Midbrain (tissue), 1 donor: ENCODE data around the gene ZSCAN26.

ENCODE experiments used
- DNase-seq: peaks from one replicate; lab custom pipeline; 2025; lab: John Stamatoyannopoulos, UW

ZSCAN26 gene

DNA sequence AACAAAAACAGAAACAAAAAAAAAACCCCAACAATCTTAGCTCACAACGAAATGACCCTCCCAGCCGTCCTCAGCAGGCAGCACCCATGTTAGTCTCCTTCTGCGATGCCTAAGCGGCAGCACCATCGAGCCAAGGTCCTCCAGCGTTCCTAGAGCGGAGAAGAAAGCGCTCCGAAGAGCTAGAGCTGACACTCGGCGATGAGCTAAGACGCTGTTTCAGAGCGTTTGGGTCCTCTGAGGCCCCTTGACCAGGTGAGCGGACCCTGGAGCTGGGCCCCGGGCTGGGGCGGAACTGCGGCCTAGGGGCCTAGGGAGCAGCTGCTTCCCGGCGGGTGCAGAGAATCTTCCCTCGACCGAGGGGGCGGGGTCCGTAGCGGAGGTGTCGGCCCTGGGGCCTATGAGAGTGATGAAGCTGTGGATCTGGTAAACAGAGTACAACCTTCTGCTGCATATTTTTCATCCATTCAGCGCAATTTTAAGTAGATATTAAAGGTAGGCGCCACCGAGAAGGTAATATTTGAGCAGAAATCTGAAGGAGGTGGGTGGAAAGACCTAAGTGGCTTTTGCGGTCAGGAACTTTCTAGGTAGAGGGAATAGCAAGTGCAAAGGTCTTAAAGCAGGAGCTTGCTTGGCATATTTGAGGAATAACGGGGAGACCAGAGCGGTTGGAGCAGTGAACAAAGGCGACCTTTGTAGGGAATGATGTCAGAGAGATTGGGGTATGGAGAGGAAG, at the start of gene ZSCAN26:
TSS of gene ZSCAN26 (plus strand) at position 182 of the 733 bp plus-strand sequence. CDS start 4,777 bp downstream, outside the sequence.
- peak; percentile 87 for DNase-seq

DNA sequence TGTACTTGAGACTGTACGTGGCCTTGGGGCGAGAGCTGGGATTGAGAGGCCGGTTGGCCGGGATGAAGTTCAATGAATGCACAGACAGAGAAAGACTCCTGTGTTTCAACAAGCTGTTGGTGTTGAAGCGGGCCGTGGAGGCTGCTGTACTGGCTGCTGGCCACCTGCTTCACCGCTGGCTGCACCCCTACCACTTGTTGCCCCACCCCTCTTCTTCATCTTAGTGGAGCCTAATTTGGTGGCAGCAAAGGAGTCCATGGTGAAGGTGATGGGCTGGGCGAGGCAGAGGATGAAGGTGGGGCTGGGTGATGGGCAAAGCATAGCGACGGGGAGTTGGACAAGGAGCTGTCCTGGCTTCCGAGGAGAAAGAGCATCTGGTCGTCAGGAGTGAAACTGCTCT, 49.1 kb upstream of the ZSCAN26 start:
- no peak for DNase-seq

GRCh38 chr6:28218312-28219248, 48.4 kb upstream of the ZSCAN26 start:
- peak; percentile 71 for DNase-seq

GRCh38 chr6:28220257-28221133, 46.4 kb upstream of the ZSCAN26 start:
- no peak for DNase-seq

DNA sequence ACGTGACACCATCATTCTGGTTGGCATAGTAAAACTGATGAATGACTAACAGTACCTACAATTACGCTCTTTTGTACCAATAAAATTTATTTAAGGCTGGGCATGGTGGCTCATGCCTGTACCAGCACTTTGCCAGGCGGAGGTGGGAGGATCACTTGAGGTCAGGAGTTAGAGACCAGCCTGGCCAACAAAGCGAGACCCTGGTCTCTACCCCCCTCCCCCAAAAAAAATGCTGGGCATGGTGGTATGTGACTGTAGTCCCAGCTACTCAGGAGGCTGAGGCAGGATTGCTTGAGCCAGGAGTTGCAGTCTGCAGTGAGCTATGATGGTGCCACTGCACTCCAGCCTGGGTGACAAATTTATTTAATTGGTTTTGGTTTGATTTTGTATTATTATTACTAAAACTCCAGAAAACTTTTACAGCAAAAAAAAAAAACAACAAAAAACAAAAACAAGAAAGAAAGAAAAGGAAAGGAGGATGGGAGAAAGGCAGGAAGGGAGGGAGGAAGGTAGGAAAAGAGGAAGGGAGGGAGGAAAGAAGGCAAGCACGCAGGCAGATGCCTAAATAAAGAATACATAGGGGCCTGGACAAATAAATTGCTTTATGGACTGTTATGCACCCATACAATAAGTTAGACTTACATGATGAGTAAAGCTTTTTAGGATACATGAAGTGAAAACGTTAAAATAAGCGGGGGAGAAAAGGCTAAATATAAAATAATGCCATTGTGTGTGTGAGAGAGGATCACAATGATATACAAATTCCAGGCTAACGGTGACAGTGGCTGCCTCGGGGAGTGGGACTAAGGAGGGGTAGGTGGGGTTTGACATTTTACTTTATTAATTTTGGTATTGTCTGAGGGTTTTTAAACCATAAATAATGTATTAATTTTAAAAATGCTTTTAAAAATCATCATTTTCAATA, 42.5 kb upstream of the ZSCAN26 start:
- DNase-seq = no peak

- DNase-seq = peak; percentile 74
Measured at GRCh38 chr6:28225056-28225834, 41.7 kb upstream of the ZSCAN26 start, which contains the start of gene ZSCAN9. ZSCAN9 (plus strand) TSS chr6:28225275; CDS start chr6:28227085, 1,810 bp downstream.

DNA sequence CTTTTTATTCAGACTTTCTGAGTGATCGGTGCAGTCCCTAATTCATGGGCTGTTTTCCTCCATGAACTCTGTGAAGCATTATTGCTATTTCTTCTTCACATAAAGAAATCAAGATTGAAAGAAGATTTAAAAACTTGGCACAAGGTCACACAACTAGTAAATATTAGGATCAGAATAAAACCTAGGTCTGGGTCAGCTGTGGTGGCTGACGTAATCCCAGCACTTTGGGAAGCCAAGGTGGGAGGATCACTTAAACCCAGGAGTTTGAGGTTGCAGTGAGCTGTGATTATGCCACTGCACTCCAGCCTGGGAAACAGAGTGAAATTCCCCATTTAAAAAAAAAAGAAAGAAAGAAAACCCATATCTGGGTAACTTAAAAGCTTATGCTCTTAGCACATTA, 40.5 kb upstream of the ZSCAN26 start:
- no peak for DNase-seq

DNA sequence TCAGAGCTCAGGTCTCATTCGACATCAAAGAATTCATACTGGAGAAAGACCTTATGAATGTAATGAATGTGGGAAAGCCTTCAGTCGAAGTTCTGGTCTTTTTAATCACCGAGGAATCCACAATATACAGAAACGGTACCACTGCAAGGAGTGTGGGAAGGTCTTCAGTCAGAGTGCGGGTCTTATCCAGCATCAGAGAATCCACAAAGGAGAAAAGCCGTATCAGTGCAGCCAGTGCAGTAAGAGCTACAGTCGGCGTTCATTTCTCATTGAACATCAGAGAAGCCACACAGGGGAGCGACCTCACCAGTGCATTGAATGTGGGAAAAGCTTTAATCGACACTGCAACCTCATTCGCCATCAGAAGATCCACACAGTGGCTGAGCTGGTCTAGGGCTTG, 34.2 kb upstream of the ZSCAN26 start:
- no peak for DNase-seq

- no peak for DNase-seq
Measured at GRCh38 chr6:28235912-28236452, 31.0 kb upstream of the ZSCAN26 start.

- no peak for DNase-seq
Measured at GRCh38 chr6:28239636-28240035, 27.3 kb upstream of the ZSCAN26 start.

DNA sequence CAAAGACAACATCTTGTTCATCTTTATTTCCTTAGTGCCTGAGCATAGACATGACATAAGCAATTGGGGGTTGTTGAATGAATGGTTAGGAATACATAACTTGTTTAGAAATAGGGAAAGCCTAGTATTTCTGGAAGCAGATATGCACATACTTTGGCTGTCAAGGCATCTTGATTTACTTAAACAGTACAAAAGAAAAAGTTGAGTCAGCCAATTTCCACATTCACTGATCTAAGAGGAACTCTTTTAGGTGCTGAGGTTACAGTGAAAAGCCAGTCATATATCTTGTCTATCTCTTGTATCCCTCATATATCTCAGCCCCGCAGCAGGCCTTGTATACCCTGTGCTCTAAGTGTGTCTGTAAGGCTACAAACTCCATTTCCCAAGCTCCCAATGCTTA, 26.5 kb upstream of the ZSCAN26 start:
- no peak for DNase-seq

DNA sequence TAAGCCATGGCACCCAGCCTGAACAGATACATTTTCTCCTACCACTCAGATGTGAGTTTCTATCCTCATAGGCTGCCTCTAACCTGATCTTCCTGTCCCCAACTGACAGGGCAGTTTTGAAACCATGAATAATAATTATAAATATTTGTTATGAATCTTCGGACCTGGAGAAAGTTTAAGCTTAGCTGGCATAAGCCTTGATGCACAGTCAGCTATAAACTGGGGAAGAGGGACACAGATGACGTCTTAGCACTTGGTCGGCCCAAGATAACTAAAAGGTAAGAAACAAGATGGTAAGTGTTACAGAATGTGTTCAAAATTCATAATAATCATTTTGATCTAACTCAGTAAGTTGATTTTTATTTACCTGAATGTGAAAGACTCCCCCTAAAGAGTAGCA, 23.0 kb upstream of the ZSCAN26 start:
- no peak for DNase-seq

DNA sequence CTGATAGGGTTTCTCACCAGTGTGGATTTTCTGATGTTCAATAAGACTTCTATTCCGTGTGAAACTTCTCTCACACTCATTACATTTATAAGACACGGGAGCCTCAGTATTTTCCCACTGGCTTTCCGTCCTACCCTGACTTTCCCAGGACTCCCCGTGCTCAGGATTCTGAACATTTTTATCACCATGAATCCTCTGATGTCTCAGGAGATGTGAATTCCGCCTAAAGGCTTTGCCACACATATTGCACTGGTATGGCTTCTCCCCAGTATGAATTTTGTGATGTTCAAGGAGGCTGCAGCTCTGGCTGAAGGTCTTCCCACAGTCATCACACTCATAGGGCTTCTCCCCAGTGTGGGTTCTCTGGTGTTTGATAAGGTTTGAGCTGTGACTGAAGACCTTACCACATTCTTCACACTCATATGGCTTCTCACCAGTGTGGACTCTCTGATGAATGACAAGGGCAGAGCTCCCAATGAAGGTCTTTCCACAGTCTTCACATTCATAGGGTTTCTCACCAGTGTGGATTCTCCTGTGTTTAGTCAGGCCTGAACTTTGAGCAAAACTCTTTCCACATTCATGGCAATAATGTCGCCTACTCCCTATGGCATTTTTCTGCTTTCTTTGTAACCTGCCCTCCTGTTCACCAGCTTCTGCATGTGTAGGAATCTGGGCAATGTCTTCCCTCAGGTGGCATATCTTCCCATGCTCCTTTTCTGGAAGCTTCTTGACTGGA, 21.6 kb upstream of the ZSCAN26 start:
- no peak for DNase-seq

DNA sequence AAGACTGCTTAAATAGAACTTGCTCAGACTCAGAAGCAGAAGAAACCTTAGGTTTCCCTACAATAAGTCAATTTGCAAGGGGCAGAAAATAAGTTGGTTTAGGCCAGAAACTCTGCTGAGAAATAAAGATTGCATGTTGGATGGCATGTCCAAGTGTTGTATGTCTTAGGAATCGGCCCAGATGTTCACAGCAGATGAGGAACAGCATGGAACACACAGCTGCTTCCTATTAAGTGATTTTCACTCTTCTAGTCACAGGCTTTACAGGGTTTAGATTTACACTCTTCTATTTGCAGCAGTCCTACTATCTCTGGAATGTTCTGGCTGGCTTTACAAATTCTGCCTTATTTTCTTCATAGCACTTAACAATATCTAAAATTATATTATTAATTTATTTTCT, 18.0 kb upstream of the ZSCAN26 start:
- no peak for DNase-seq

- no peak for DNase-seq
Measured at GRCh38 chr6:28250747-28251146, 16.2 kb upstream of the ZSCAN26 start.

- DNase-seq = no peak
Measured at GRCh38 chr6:28251661-28252008, 15.3 kb upstream of the ZSCAN26 start.

DNA sequence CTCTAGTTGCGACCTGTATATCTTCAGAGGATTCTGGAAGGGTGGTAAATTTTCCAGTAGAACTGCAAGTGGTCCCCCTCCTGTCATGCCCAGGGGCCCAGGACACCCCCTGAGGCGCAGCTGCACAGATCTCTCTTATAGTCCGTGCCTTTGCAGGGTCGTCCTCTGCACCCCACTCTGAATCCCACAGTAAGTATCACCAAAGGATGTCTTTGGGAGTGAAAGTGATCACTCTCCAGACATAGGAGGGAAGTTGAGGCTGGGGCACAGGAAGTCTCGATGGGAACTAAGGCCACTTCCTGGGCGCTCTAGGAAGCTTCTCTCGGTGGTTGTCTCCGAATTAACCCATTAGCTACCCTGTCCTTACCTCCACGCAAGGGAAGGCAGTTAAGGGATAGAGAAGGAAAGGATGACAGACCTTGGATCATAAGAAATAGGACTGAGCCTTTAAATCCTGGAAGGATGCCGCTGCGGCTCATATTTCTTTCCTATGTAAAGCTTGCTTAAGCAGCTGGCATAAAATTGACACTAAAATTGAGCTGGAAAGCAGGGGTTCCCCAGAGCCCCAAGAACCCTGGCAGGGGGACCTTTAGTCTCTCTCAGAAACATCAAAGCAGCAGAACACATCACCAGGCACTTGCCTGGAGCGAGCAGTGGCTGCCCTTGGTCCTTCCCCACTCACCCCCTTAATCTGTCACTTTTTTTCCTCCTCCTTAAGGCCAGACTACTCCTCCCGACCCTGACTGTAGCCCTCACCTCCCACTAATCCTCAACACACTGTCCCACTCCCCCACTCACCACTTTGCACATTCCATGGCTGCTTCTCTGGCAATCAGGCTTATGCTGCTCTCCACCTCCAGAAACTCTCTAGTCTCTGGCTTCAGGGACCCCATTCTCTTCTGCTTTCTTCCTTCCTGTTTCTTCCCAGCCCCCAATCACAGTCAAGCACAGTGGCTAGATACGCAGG, 14.7 kb upstream of the ZSCAN26 start, which contains the start of gene ZKSCAN4:
TSS of gene ZKSCAN4 (minus strand) at position 261 of the 967 bp plus-strand sequence. CDS start 289 bp downstream, outside the sequence.
- peak; percentile 86 for DNase-seq

DNA sequence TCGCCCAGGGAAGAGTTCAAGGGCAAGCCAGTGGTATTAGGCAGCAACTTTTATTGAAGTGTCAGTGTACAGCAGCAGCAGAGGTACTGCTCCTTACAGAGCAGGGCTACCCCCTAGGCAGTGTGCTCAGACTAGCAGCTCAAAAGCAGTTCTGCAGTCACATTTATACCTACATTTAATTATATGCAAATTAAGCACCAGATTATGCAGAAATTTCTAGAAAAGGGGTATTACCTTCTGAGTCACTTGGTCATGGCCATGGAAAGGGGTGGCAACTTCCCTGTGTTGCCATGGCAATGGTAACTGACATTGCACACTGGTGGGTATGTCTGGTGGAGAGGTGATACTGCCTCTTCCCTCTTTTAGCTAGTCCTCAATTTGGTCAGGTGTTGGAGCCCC, 12.8 kb upstream of the ZSCAN26 start:
- DNase-seq = no peak
